GM18508 (cell line): ENCODE data around the gene AMACR.

ENCODE experiments used
- ATAC-seq: cut with Tn5 transposase; IDR thresholded peaks from one replicate; pipeline ENCODE4 v1.9.1; 2021; ENCODE audit warnings: moderate number of reproducible peaks; ENCODE audit not compliant: insufficient read depth, unreplicated experiment

Gene AMACR

DNA sequence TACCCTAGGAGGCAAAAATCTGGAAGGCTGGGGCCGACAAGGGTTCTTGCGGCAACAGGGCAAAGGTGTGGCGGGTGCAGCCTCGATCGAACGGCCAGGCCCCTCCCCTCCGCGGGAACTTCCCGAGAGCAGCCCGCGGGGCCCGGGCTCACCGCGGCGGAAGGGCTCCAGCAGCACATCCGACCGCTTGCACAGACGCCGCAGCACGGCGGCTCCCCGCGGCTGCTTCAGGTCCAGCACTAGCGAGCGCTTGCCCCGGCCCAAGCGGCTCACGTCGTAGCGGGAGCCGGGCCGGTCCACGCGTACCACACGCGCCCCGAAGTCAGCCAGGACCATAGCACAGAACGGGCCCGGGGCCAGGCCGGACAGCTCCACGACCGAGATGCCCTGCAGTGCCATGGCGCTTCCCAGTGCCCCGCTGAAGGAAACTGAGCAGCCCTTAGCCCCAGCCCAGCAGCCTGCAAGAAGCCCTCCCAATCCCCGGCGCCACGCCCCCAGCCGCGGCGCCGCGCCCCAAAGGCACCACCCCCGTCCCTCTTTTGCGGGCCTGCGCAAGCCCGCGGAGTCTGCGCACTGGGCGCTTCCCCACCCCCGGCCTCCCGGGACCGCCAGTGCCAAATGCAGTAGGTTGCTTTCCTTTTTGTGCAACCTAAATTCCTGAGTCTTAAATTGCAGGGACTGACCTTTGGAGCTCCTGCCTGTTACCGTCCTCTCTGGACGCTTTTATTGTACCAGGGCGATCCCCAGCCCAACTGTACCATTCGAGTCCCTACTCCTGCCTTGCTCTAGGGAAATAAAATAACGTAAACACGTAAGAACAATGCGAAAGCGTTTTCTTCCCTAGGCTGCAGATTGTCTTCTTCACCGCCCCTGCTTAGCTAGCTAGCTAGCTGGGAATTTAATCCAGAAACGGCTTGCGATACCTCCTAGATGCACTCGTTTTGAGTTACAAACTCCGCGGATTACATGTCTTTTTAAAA lies at the start of gene AMACR:
Gene AMACR (minus strand): TSS at position 430 of the 980 bp plus-strand sequence. CDS start 31 bp downstream, at position 399.
- ATAC-seq: peak; percentile 71

DNA sequence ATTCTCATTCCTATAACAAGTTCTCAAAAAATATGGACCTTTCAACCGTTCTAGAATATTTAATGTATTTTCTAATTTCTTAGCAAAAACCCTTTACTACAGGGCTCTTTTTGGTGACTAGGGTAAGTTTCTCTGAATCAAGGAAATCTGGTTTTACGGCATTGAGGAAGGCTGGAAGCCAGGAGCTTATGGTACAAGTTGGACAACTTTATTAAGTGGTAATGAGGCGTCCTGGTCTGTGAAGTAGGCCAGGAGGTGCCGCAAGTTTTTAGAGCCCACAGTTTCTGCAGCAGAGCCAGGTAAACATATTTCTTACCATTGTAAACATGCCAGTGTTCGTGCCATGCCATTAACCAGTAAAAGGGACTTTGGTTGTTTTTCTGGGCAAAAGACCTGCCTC lies 49.7 kb upstream of the AMACR start:
- ATAC-seq: no peak

DNA sequence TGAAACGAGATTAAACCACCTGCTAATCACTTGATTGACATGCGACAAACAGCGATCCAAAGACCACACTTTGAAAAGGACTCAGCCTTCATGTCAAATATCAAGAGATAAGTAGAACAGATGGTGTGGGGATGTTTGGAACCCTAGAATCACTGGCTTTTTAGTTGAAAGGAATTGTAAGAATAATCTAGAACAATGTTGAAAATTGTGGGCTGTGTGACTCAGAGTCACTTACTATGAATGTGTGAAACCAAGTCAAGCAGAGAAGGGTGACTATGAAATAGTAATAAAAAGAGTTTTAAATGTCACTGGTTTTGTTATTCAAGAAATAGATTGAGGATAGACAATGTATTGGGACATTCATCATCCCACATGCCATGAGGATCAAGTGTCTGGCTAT lies 49.3 kb upstream of the AMACR start:
- ATAC-seq: no peak

DNA sequence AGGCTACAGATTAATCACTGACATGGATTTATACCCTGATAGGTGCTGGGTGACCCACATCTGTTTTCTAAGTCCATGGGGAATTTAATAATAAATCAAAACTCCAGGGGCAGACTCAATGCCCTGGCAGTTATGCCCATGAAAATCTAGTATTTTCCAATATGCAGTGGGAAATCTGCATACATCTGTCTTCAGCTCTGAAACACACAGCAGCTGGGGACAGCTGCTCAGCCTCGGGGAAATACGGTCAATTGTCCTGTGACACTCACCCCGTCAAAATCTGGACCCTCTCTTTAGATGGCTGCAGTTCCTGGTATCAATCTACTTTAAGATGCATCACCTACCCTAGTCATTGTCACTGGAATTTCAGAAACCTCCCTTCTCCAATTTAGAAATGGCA lies 47.8 kb upstream of the AMACR start:
- ATAC-seq: no peak

DNA sequence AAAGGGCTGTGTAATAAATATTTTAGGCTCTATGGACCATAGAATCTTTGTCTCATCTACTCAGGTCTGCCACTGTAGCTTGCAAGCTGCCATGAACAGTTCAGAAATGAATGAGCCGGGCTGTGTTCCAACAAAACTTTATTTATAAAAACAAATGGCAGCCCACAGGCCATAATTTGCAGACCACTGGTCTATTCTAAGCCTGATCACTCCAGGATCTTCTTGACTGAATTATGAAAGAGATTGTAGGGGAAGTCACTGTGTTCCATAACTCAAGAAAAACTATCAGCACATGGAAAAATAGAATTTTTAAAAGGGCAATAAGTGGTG lies 46.5 kb upstream of the AMACR start:
- no peak for ATAC-seq

DNA sequence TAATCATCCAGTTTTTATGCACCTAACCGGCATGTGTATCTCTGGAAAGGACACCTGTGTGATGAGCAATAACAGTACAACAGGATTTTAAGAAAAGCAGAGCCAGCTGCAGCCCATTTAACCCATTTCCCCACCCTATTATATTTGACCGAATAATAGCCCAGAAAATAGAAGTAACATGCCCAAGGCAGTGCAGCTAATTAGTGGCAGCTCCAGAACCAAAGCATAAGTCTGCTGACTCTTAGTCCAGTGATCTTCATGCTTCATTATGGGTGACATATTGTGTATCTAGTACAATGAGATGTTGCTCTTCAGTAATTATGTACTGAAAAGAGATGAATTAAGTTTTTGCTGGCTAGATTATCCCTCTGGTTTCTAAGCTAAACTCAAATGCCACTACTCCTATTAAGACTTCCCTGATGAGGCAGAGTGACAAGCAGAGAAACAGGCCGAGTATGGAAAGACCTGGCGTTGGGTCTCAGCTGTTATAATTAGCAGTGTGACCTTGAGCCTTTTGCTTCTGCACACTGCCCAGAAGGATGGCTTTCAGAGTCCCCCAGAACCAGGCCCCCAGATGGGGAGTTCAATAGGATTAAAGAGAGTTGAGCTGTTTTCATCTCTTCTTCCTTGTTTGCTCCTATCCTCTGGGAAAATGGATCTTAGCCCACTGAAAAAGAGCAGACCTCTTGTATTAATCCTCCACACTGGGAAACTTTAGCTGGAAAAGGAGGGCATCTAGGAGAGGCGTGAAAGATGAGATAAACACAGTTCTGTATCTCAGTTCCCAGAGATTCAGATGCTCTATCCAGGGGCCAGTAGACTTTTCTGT lies 45.9 kb upstream of the AMACR start:
- no peak for ATAC-seq

DNA sequence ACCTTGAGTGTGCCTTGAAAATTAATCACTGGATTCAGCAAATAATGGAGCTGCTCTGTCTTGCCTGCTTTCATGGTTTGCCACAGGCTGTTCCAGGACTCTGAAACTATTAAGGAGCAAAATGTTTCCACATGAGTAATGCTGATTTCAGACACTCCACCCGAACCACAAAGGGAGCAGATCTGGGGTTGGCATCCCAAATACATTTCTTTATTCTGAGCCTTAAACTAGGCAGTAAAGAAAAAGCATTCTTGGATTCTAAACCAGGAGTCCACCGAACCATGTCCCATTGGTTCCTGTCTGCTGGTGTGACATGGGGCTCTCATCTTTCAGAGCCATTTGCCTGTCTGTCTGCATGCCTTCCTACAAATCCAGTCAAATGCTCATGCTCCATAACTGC lies 45.3 kb upstream of the AMACR start:
- no peak for ATAC-seq

DNA sequence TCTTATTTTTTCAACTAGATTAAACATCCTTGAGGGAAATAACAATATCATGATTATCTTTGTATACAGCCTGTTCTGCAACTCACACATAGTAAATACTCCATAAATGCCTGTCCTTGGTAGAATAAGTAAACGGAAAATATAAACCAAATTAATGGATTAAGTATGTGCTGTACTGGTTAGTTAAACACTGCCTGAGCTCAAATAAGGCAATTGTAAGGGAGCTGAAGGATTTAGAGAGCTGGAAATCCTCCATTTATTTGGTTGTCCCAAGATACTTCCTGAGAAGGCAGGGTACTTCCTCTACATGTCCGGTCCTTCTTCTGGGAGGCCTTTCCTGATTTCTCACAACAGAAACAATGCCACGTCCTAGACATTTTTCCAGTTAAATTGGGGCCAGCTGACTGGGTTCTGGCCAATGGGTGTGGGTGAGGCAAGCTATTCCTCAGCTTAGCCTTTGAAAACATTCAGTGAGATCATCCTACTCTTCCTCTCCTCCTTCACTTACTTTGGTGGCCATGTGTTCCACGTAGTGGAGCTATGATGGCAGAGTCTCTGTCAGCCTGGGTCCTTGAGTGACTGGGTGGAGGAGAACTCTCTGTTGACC lies 43.6 kb upstream of the AMACR start:
- ATAC-seq: no peak

DNA sequence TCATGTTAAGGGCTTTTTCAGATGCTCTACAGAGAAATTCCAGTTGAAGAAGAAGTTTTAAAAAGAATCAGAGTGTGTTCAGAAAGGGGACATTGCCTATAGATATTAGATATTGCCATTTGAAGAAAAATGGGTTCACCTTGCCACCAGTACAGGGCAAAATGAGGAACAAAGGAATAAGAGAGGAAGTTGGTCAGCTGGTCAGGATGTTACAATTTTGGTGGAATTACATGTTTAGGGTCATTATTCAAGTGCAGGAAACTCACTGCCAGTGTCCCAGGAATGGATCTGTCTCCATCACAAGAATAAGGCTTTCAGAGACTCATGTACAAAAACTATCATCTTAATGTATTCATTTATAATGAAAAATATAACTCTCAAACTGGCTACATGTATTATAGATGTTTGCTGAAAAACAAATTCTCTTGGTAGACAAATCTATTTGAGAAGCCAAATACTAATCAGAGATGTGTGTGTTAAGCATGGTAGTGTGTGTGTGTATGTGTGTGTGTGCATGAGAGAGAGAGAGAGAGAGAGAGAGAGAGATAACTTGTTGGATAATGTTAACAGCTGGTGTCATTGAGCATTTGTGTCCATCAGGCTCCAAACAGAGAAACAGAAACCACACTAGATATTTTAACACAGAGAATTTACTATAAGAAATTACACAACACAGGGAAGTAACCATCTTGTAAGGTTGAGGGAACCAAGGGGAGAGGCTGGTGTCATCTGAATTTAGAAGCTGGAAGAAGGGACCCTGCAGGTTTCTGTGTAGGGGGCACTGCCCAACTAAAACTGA lies 40.1 kb upstream of the AMACR start:
- no peak for ATAC-seq

DNA sequence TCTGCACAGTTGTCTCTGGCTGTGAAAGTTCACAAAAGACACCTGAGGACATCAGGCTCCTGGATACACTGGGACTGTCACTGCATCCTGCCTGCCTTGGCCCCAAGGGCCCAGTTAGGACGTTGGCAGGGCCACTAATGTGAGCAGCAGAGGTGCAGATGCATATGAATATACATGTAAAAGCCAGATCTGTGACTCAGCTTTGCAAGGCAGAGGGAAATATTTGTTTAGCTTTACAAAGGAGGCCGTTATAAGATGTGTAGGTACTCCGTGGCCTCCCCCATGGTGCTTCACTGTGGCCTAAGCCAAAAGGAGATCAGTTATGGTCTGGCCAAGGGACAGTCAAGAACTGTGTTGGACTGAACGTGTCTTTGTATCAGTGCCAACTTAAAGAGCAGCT lies 39.3 kb upstream of the AMACR start:
- no peak for ATAC-seq

DNA sequence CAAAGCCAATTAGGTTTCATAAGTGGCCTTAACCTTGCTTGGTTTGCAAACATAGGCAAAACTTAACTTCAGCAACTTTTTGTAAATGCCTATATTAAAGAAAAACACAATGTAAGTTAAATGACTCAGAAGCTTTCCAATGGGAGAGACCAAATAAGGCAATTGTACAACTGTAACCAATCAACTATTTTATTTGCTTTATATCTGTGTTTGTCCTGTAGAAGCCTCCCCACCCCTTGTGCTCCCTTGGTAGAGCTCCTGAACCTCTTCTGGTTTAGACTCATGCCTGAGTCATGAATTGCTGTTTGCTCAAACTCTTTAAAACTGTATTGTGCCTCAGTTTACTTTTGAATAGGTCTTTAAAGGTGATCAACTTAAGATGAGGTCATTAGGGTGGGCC lies 38.1 kb upstream of the AMACR start:
- ATAC-seq: no peak

DNA sequence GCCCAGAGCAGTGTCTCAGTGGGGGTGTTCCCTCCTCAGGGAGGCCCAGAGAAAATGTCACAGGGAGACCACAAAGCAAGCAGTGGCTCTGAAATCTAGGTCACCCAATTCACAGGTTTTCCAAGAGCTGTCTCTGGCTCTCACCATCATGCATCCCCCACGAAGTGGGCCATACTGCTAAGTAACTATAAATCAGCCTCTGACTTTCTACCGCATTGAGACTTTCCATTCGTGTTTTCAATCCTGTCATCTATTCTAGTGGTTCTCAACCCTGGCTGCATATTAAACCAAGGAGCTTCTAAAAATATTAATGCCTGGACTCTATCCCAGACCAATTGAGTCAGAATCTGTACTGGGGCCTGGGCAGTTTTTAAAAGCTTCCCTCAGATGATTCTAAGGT lies 37.2 kb upstream of the AMACR start:
- no peak for ATAC-seq

DNA sequence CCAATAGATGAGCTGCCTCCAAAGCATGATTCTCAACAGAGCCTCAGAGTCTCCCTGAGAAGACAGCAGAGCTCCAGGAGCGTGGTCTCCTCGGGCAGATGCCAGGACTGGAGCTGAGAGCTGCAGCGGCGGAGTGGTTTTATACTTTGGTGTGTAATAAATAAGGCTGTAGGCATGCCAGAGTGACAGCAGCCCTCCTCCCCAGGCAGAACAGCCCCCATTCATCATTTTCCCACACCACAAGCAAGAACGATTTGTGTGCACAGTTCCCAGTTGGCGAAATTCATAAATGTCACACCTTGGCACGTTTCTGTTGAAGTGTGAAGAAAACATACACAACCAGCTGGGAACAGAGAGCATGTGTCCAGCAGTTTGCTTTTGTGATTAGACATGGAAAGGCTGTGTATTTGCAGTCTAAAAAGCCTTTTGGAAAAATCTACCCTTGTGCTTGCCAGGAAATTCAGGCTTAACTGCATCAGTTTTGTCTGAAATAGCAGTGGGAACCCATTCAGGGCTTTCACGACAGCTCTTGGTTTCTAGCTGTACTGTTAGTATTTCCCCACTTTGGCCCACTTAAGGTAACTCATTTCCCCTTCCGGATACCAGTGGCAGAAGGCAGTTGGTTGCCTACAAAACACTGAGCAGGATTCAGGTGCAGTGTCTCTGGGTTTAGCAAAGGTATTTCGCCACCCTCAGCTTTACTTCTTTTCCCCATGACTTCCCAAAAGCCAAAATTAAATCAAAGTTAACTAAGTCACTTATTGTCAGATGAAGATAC lies 35.4 kb upstream of the AMACR start, which contains the start of gene C1QTNF3:
Gene C1QTNF3 (minus strand): TSS at position 115 of the 778 bp plus-strand sequence. CDS start 88 bp downstream, at position 27.
- ATAC-seq: no peak

DNA sequence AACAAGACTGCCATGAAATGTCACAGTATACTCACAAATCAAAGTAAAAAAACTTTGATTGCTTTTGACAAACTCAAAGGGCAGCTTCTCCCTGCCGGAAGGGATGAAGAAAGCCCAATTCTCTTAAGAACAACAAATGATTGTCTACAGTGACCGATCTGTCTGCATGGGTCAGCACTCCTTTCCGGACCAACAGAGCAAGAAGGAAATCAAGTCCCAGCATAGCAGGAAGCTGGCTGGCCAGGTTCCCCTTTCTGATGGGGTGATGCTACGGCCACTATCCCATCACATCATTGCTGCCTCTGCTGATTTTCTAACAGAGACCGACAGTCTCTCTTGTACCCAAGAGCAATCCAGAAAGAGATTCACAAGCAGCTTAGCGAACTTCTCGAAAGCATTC lies 34.5 kb upstream of the AMACR start:
- ATAC-seq: no peak

DNA sequence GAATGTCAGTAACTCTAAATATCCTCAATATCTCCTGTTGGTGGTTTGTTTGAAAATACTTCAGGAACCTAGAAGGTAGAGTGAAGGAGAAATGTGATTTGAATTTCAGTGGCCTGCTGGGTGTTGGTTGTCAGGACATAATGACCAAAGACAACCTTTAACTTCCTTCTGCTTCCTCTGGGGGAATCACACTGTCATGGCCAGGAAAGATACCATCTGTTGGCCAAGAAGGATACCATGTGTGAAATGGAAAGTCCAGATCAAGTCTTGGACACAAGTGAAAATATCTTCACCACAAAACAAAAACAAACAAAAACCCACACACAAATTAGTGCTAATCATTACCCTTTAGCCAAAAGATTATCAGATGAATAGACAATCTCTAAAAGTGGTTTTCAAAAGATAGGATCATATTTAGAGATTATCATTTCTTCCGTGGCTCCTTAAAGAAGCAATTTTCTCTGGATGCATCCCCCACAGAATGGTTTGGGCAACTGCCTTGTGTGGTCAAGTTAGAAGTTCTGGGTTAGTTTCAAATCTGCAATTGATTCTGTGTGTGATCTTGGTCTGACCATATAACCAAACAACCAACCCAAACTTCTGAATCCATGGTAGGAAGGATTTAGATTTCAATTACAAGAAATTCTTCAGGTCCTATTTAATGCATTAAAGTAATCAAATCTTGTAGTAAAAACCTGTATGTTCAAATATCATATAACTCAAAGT lies 33.6 kb upstream of the AMACR start:
- ATAC-seq: no peak

DNA sequence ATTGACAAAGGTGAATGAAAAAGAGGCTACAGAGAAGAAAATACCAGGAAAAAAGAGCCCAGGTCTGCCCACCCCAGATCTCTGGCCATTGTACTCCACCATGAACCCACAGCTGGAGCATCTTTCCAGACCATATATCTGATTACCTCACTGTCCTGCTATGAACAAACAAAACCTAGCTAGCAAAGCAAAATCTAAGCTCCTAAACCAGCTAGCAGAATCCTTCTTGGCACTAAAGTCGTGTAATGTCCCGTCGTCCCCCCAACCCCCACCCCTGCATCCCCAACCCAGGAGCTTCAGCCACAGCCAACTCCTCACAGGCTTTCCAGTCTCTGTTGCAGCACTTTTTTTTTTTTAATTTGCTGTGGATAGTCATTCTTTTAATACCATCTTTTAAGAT lies 32.6 kb upstream of the AMACR start:
- ATAC-seq: no peak

DNA sequence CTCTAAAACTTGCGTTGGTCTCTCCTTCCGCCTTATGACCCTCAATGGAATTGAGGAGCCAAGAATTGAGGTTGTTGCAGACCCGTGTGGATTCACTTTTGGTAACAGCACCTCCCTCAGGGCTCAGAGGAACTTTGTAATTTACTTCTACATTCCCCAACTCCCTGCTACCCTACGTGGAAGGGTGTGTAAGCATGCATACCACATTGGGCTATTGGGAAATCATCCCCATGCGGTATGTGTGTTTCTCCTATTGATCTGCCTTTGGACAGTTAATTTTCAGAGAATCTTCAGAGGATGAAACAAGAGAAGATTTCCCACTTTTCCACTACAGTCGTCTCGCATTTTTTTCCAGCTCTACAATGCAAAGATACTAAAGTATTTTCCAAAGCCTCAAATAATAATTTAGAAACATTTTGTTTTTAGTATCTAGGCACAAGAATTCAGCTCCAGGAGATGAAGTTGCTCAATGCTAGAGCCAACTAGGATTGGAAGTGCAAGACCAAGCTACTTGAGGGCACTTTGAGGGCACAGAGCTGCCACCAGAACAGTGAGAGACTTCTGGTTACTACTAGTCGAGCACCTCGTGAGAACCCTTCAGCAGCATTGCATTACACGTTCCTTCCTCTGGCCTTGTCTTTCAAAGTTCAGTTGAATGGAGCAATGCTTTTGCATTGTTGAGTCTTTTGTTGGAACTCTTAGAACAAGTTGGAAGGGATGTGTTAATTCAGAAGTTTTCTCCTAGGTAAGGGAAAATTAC lies 31.7 kb upstream of the AMACR start:
- no peak for ATAC-seq

DNA sequence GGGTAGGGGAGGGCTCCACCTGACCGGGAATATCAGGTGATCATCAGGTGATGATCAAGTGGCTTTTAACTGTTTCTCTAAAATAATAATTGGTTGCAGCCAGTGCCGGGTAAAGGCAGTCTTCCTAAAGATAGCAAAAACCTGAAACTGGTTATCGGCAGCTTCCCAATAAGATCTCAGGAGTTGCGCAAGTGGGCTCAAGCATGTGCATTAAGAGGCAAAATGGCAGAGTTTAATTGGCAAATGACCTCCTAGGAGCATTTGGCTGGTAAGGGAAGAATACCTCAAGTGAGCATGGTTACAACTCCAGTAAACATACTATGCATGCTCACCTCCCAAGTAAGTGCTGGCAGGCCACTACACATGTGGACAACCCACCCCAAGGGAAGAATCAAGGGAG lies 31.0 kb upstream of the AMACR start:
- no peak for ATAC-seq
